Liver (tissue), 3 donors: Measurements from ENCODE around the gene TNFSF15.

ENCODE experiments used
- GABPA ChIP-seq, 2 donors: IDR thresholded peaks in 1 of 2; conservative IDR thresholded peaks in 1 of 2; 2 replicates each; pipeline ENCODE4 v1.6.1; 2016; ENCODE audit warnings: antibody characterized with exemption in 2 of 2, mild to moderate bottlenecking in 1 of 2, moderate library complexity in 1 of 2
- HNF4G ChIP-seq: IDR thresholded peaks from 2 replicates; pipeline ENCODE4 v1.6.1; 2016; ENCODE audit warnings: antibody characterized with exemption
- JUND ChIP-seq, 2 donors: IDR thresholded peaks; 2 replicates each; pipeline ENCODE4 v1.6.1; 2016; ENCODE audit warnings: antibody characterized with exemption in 2 of 2
- RXRA ChIP-seq, 2 donors: IDR thresholded peaks; 2 replicates each; pipeline ENCODE4 v1.6.1; 2017 to 2018; ENCODE audit warnings: antibody characterized with exemption in 2 of 2, mild to moderate bottlenecking in 1 of 2
- SP1 ChIP-seq: IDR thresholded peaks from 2 replicates; pipeline ENCODE4 v1.6.1; 2018; ENCODE audit warnings: antibody characterized with exemption, mild to moderate bottlenecking
- YY1 ChIP-seq: IDR thresholded peaks from 2 replicates; pipeline ENCODE4 v1.6.1; 2016; ENCODE audit warnings: antibody characterized with exemption, mild to moderate bottlenecking
- TF ChIP-seq, protein P1 (sequence below): fragments of 150-350 bp; IDR thresholded peaks from 2 replicates; pipeline ENCODE4 v1.5.1; 2017; ENCODE audit warnings: improper control_type of control experiment, low read depth, low read length; ENCODE audit not compliant: missing input control
- TF ChIP-seq, protein P2 (sequence below): IDR thresholded peaks from 2 replicates; pipeline ENCODE4 v1.6.1; 2016; ENCODE audit warnings: antibody characterized with exemption
- TF ChIP-seq, protein P3 (sequence below): IDR thresholded peaks from 2 replicates; pipeline ENCODE4 v1.6.1; 2016; ENCODE audit warnings: antibody characterized with exemption, mild to moderate bottlenecking
- donor health status: healthy.
- donor health status: healthy.

DNA sequence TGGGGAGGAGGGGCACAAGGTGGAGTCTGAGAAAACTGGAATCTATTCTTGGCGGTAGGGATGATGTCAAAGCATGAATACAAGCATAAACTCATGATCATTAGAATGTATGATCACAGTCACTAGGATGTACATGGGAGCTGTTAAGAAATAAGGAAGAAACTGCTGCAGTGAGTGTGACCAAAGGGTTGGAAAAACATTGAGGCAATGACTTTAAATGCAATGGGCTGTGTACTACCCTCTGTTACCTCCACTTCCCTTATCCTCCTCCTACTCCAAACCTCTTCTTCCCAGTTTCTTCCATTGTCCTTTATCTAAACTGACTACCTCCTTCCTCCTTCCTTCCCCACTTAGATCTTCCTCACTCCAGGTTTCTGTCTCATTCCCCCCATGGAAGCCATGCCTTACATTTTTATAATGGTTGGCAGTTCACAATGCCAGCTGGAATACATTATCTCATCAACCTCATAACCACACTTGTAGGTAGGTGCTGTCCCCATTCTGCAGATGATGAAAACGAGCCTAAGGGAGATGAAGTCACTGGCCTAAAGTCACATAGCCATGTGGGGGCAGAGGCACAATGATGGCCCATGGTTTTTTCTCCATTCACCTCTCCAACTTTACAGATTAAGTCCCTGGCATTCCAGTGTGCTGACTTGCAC is 21.9 kb upstream of the TNFSF15 start:
- TF ChIP-seq JUND (IDR thresholded peaks at IDR 0.05) (no peak), SP1 (no peak), GABPA (IDR thresholded peaks at IDR 0.05 in 1 of 2, conservative IDR thresholded peaks at IDR 0.05 in 1 of 2) (no peak), YY1 (no peak), RXRA (IDR thresholded peaks at IDR 0.05) (no peak), HNF4G (no peak)
- TF ChIP-seq, protein P1, sequence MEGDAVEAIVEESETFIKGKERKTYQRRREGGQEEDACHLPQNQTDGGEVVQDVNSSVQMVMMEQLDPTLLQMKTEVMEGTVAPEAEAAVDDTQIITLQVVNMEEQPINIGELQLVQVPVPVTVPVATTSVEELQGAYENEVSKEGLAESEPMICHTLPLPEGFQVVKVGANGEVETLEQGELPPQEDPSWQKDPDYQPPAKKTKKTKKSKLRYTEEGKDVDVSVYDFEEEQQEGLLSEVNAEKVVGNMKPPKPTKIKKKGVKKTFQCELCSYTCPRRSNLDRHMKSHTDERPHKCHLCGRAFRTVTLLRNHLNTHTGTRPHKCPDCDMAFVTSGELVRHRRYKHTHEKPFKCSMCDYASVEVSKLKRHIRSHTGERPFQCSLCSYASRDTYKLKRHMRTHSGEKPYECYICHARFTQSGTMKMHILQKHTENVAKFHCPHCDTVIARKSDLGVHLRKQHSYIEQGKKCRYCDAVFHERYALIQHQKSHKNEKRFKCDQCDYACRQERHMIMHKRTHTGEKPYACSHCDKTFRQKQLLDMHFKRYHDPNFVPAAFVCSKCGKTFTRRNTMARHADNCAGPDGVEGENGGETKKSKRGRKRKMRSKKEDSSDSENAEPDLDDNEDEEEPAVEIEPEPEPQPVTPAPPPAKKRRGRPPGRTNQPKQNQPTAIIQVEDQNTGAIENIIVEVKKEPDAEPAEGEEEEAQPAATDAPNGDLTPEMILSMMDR, result no peak
- TF ChIP-seq, protein P2, sequence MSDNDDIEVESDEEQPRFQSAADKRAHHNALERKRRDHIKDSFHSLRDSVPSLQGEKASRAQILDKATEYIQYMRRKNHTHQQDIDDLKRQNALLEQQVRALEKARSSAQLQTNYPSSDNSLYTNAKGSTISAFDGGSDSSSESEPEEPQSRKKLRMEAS, result no peak
- TF ChIP-seq, protein P3, sequence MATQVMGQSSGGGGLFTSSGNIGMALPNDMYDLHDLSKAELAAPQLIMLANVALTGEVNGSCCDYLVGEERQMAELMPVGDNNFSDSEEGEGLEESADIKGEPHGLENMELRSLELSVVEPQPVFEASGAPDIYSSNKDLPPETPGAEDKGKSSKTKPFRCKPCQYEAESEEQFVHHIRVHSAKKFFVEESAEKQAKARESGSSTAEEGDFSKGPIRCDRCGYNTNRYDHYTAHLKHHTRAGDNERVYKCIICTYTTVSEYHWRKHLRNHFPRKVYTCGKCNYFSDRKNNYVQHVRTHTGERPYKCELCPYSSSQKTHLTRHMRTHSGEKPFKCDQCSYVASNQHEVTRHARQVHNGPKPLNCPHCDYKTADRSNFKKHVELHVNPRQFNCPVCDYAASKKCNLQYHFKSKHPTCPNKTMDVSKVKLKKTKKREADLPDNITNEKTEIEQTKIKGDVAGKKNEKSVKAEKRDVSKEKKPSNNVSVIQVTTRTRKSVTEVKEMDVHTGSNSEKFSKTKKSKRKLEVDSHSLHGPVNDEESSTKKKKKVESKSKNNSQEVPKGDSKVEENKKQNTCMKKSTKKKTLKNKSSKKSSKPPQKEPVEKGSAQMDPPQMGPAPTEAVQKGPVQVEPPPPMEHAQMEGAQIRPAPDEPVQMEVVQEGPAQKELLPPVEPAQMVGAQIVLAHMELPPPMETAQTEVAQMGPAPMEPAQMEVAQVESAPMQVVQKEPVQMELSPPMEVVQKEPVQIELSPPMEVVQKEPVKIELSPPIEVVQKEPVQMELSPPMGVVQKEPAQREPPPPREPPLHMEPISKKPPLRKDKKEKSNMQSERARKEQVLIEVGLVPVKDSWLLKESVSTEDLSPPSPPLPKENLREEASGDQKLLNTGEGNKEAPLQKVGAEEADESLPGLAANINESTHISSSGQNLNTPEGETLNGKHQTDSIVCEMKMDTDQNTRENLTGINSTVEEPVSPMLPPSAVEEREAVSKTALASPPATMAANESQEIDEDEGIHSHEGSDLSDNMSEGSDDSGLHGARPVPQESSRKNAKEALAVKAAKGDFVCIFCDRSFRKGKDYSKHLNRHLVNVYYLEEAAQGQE, result no peak
